GM23338 (cell line): Measurements from ENCODE around the gene CDH4. TPM values are rescaled to one million over a fixed set of nuclear protein-coding genes. Genes with fewer than 3 reads are reported as not detected.

Experiments used
- ATAC-seq: fragments of 200-7000 bp; cut with Tn5 transposase; 3 replicates; pipeline ENCODE4 v1.9.1; 2020
- DNase-seq: peaks from one replicate; pipeline ENCODE4 v3.0.0-alpha.2; 2015; ENCODE audit warnings: low spot score
- H2AFZ ChIP-seq: fragments of 200-600 bp; sonication (generic); 2 replicates; pipeline ENCODE4 v1.8.0; 2016; ENCODE audit warnings: antibody characterized with exemption, mild to moderate bottlenecking, moderate library complexity
- H3F3A ChIP-seq: fragments of 200-600 bp; sonication (generic); replicated peaks from 2 replicates; pipeline ENCODE4 v1.8.0; 2017; ENCODE audit warnings: antibody characterized with exemption, mixed run types, low read depth
- H3K27ac ChIP-seq: fragments of 200-600 bp; sonication (generic); 2 replicates; pipeline ENCODE4 v1.6.1; 2016; ENCODE audit warnings: low read depth
- H3K27me3 ChIP-seq: fragments of 200-600 bp; sonication (generic); 2 replicates; pipeline ENCODE4 v1.8.0; 2016; ENCODE audit warnings: mild to moderate bottlenecking, mixed run types, moderate library complexity; ENCODE audit not compliant: insufficient read depth
- H3K36me3 ChIP-seq: fragments of 200-600 bp; sonication (generic); 2 replicates; pipeline ENCODE4 v1.8.0; 2016; ENCODE audit warnings: mild to moderate bottlenecking; ENCODE audit not compliant: insufficient read depth
- H3K4me1 ChIP-seq: fragments of 200-600 bp; sonication (generic); 2 replicates; pipeline ENCODE4 v1.8.0; 2016; ENCODE audit warnings: mild to moderate bottlenecking, moderate library complexity; ENCODE audit not compliant: insufficient read depth
- H3K4me2 ChIP-seq: fragments of 200-600 bp; sonication (generic); 2 replicates; pipeline ENCODE4 v1.7.1; 2017; ENCODE audit warnings: mixed run types
- H3K4me3 ChIP-seq: fragments of 200-600 bp; sonication (generic); 2 replicates; pipeline ENCODE4 v1.6.1; 2016; ENCODE audit warnings: mixed run types
- H3K79me2 ChIP-seq: fragments of 200-600 bp; sonication (generic); replicated peaks from 2 replicates; pipeline ENCODE4 v1.8.0; 2017; ENCODE audit warnings: mild to moderate bottlenecking; ENCODE audit not compliant: insufficient read depth
- H3K9me2 ChIP-seq: fragments of 200-600 bp; sonication (generic); 2 replicates; pipeline ENCODE4 v1.8.0; 2017; ENCODE audit not compliant: insufficient read depth
- H4K20me1 ChIP-seq: fragments of 200-600 bp; sonication (generic); replicated peaks from 2 replicates; pipeline ENCODE4 v1.8.0; 2017; ENCODE audit warnings: mild to moderate bottlenecking; ENCODE audit not compliant: insufficient read depth
- H3K27ac Mint-ChIP-seq: 2 replicates; pipeline ENCODE4 v1.8.0; 2020; ENCODE audit warnings: inconsistent platforms, mild to moderate bottlenecking, moderate library complexity, mixed read lengths
- H3K27me3 Mint-ChIP-seq: 3 replicates; pipeline ENCODE4 v1.8.0; 2022; ENCODE audit warnings: low read depth, mild to moderate bottlenecking, moderate library complexity, mixed read lengths, inconsistent platforms; ENCODE audit not compliant: insufficient read depth, poor library complexity
- H3K36me3 Mint-ChIP-seq: 3 replicates; pipeline ENCODE4 v1.8.0; 2021; ENCODE audit warnings: low read depth, mild to moderate bottlenecking, inconsistent platforms, moderate library complexity, mixed read lengths
- H3K4me1 Mint-ChIP-seq: 3 replicates; pipeline ENCODE4 v1.8.0; 2020; ENCODE audit warnings: mild to moderate bottlenecking, inconsistent platforms, mixed read lengths
- H3K4me3 Mint-ChIP-seq: 3 replicates; pipeline ENCODE4 v1.8.0; 2021; ENCODE audit warnings: moderate library complexity, mild to moderate bottlenecking, inconsistent platforms, mixed read lengths
- H3K9me3 Mint-ChIP-seq: 3 replicates; pipeline ENCODE4 v1.8.0; 2020; ENCODE audit warnings: moderate library complexity, mild to moderate bottlenecking, inconsistent platforms, mixed read lengths
- CREB1 ChIP-seq: fragments of 250-450 bp; sonication (Bioruptor Pico); IDR thresholded peaks from 2 replicates; pipeline ENCODE4 v1.5.0; 2020; ENCODE audit warnings: low read depth, mild to moderate bottlenecking, moderate library complexity
- EZH2 ChIP-seq: fragments of 200-600 bp; sonication (generic); IDR thresholded peaks from one replicate; pipeline ENCODE4 v1.8.0; 2017; ENCODE audit warnings: antibody characterized with exemption, mild to moderate bottlenecking, low read depth; ENCODE audit not compliant: unreplicated experiment
- EZH2phosphoT487 ChIP-seq: fragments of 200-600 bp; sonication (generic); IDR thresholded peaks from one replicate; pipeline ENCODE4 v1.8.1; 2018; ENCODE audit warnings: antibody characterized with exemption; ENCODE audit not compliant: unreplicated experiment
- JUNB ChIP-seq: IDR thresholded peaks from one replicate; pipeline ENCODE4 v1.6.1; 2016; ENCODE audit warnings: antibody characterized with exemption; ENCODE audit not compliant: unreplicated experiment
- NANOG ChIP-seq: IDR thresholded peaks from 2 replicates; pipeline ENCODE4 v1.6.1; 2016; ENCODE audit warnings: antibody characterized with exemption, borderline replicate concordance
- POLR2AphosphoS5 ChIP-seq: IDR thresholded peaks from 2 replicates; pipeline ENCODE4 v1.6.1; 2016; ENCODE audit warnings: antibody characterized with exemption, low read depth
- STAT1 ChIP-seq: IDR thresholded peaks from one replicate; pipeline ENCODE4 v1.6.1; 2016; ENCODE audit warnings: antibody characterized with exemption; ENCODE audit not compliant: unreplicated experiment
- ZNF114 ChIP-seq: fragments of 250-450 bp; sonication (Bioruptor Pico); IDR thresholded peaks from 2 replicates; pipeline ENCODE4 v1.5.0; 2020; ENCODE audit warnings: mild to moderate bottlenecking, moderate library complexity
- ZNF331 ChIP-seq: fragments of 250-450 bp; sonication (Bioruptor Pico); IDR thresholded peaks from 2 replicates; pipeline ENCODE4 v1.5.0; 2020; ENCODE audit warnings: low read depth, mild to moderate bottlenecking, moderate library complexity
- polyA plus RNA-seq: library from polyadenylated mRNA; unstranded; fragments of >200 nt; fragmentation: Nextera tagmentation; extraction: Ambion mirVana; gene quantifications from 2 replicates; pipeline ENCODE4 v1.2.1, GENCODE V29; 2016
- total RNA-seq: library from RNA; depleted of rRNA; stranded (reverse); fragments of >200 nt; shearing (Covaris generic); gene quantifications from 2 replicates; pipeline ENCODE4 v1.2.3, GENCODE V29; 2014
- TF ChIP-seq, protein P1 (sequence below): fragments of 250-450 bp; sonication (Bioruptor Pico); IDR thresholded peaks from 2 replicates; pipeline ENCODE4 v1.5.0; 2020; ENCODE audit warnings: mild to moderate bottlenecking, moderate library complexity
- TF ChIP-seq, protein P2 (sequence below): IDR thresholded peaks from one replicate; pipeline ENCODE4 v1.6.1; 2018; ENCODE audit warnings: antibody characterized with exemption; ENCODE audit not compliant: unreplicated experiment
- TF ChIP-seq, protein P3 (sequence below), 2 experiments: fragments of 200-600 bp in 1 of 2; sonication (generic) in 1 of 2; conservative IDR thresholded peaks; 2 replicates each; pipeline versions ENCODE4 v1.5.1 to v1.6.1; 2016 to 2017; ENCODE audit warnings: antibody characterized with exemption in 2 of 2, low read depth in 2 of 2, mild to moderate bottlenecking in 2 of 2, moderate library complexity in 1 of 2
- TF ChIP-seq, protein P4 (sequence below): IDR thresholded peaks from 2 replicates; pipeline ENCODE4 v1.6.1; 2016; ENCODE audit warnings: antibody characterized with exemption

CDH4 gene
- total and polyA plus RNA-seq, 2 experiments from 2014 or later: 1.2 to 4.2 TPM

DNA sequence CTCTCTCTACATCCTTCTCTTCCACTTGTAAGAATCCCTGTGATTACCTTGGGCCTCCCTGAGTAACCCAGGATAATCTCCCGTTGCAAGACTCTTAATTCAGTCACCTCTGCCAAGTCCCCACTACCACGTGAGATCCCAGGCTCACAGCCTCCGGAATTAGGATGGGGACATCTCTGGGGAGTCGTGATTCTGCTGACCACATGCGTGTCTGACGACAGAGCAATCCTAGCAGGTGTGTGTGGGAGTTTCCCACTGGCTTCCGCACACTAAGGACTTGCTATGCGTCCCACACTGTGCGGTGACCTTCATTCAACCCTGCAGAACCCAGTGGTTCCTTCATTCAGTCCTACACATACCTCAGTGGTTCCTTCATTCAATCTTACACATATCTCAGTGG lies 11.9 kb downstream of the CDH4 start:
- Mint-ChIP-seq H3K4me1 (peaks cover 20% of the 10 kb centered on the region), H3K9me3 (no peaks in the 10 kb centered on the region; the same call in 2 of the 3 replicates), H3K36me3 (peaks cover 15% of the 10 kb centered on the region; the same call in 2 of the 3 replicates), H3K27ac (no peak overlapping the region), H3K4me3 (no peak overlapping the region), H3K27me3 (peaks cover 11% of the 10 kb centered on the region)
- H3K4me1 ChIP-seq: no peaks in the 10 kb centered on the region
- TF ChIP-seq ZNF331 (CRISPR knock-in tag) (no peak), CREB1 (CRISPR knock-in tag) (no peak), ZNF114 (CRISPR knock-in tag) (no peak), EZH2phosphoT487 (no peak), EZH2 (no peak), JUNB (no peak), NANOG (no peak), STAT1 (no peak), POLR2AphosphoS5 (no peak)
- TF ChIP-seq, protein P1, sequence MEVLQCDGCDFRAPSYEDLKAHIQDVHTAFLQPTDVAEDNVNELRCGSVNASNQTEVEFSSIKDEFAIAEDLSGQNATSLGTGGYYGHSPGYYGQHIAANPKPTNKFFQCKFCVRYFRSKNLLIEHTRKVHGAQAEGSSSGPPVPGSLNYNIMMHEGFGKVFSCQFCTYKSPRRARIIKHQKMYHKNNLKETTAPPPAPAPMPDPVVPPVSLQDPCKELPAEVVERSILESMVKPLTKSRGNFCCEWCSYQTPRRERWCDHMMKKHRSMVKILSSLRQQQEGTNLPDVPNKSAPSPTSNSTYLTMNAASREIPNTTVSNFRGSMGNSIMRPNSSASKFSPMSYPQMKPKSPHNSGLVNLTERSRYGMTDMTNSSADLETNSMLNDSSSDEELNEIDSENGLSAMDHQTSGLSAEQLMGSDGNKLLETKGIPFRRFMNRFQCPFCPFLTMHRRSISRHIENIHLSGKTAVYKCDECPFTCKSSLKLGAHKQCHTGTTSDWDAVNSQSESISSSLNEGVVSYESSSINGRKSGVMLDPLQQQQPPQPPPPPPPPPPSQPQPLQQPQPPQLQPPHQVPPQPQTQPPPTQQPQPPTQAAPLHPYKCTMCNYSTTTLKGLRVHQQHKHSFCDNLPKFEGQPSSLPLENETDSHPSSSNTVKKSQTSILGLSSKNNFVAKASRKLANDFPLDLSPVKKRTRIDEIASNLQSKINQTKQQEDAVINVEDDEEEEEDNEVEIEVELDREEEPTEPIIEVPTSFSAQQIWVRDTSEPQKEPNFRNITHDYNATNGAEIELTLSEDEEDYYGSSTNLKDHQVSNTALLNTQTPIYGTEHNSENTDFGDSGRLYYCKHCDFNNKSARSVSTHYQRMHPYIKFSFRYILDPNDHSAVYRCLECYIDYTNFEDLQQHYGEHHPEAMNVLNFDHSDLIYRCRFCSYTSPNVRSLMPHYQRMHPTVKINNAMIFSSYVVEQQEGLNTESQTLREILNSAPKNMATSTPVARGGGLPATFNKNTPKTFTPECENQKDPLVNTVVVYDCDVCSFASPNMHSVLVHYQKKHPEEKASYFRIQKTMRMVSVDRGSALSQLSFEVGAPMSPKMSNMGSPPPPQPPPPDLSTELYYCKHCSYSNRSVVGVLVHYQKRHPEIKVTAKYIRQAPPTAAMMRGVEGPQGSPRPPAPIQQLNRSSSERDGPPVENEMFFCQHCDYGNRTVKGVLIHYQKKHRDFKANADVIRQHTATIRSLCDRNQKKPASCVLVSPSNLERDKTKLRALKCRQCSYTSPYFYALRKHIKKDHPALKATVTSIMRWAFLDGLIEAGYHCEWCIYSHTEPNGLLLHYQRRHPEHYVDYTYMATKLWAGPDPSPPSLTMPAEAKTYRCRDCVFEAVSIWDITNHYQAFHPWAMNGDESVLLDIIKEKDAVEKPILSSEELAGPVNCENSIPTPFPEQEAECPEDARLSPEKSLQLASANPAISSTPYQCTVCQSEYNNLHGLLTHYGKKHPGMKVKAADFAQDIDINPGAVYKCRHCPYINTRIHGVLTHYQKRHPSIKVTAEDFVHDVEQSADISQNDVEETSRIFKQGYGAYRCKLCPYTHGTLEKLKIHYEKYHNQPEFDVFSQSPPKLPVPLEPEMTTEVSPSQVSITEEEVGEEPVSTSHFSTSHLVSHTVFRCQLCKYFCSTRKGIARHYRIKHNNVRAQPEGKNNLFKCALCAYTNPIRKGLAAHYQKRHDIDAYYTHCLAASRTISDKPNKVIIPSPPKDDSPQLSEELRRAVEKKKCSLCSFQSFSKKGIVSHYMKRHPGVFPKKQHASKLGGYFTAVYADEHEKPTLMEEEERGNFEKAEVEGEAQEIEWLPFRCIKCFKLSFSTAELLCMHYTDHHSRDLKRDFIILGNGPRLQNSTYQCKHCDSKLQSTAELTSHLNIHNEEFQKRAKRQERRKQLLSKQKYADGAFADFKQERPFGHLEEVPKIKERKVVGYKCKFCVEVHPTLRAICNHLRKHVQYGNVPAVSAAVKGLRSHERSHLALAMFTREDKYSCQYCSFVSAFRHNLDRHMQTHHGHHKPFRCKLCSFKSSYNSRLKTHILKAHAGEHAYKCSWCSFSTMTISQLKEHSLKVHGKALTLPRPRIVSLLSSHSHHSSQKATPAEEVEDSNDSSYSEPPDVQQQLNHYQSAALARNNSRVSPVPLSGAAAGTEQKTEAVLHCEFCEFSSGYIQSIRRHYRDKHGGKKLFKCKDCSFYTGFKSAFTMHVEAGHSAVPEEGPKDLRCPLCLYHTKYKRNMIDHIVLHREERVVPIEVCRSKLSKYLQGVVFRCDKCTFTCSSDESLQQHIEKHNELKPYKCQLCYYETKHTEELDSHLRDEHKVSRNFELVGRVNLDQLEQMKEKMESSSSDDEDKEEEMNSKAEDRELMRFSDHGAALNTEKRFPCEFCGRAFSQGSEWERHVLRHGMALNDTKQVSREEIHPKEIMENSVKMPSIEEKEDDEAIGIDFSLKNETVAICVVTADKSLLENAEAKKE: no peak
- TF ChIP-seq, protein P2, sequence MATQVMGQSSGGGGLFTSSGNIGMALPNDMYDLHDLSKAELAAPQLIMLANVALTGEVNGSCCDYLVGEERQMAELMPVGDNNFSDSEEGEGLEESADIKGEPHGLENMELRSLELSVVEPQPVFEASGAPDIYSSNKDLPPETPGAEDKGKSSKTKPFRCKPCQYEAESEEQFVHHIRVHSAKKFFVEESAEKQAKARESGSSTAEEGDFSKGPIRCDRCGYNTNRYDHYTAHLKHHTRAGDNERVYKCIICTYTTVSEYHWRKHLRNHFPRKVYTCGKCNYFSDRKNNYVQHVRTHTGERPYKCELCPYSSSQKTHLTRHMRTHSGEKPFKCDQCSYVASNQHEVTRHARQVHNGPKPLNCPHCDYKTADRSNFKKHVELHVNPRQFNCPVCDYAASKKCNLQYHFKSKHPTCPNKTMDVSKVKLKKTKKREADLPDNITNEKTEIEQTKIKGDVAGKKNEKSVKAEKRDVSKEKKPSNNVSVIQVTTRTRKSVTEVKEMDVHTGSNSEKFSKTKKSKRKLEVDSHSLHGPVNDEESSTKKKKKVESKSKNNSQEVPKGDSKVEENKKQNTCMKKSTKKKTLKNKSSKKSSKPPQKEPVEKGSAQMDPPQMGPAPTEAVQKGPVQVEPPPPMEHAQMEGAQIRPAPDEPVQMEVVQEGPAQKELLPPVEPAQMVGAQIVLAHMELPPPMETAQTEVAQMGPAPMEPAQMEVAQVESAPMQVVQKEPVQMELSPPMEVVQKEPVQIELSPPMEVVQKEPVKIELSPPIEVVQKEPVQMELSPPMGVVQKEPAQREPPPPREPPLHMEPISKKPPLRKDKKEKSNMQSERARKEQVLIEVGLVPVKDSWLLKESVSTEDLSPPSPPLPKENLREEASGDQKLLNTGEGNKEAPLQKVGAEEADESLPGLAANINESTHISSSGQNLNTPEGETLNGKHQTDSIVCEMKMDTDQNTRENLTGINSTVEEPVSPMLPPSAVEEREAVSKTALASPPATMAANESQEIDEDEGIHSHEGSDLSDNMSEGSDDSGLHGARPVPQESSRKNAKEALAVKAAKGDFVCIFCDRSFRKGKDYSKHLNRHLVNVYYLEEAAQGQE: no peak
- TF ChIP-seq, protein P3, sequence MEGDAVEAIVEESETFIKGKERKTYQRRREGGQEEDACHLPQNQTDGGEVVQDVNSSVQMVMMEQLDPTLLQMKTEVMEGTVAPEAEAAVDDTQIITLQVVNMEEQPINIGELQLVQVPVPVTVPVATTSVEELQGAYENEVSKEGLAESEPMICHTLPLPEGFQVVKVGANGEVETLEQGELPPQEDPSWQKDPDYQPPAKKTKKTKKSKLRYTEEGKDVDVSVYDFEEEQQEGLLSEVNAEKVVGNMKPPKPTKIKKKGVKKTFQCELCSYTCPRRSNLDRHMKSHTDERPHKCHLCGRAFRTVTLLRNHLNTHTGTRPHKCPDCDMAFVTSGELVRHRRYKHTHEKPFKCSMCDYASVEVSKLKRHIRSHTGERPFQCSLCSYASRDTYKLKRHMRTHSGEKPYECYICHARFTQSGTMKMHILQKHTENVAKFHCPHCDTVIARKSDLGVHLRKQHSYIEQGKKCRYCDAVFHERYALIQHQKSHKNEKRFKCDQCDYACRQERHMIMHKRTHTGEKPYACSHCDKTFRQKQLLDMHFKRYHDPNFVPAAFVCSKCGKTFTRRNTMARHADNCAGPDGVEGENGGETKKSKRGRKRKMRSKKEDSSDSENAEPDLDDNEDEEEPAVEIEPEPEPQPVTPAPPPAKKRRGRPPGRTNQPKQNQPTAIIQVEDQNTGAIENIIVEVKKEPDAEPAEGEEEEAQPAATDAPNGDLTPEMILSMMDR (conservative IDR thresholded peaks at IDR 0.05; ENCODE audit: low read depth in 2 of 2): no peak
- TF ChIP-seq, protein P4, sequence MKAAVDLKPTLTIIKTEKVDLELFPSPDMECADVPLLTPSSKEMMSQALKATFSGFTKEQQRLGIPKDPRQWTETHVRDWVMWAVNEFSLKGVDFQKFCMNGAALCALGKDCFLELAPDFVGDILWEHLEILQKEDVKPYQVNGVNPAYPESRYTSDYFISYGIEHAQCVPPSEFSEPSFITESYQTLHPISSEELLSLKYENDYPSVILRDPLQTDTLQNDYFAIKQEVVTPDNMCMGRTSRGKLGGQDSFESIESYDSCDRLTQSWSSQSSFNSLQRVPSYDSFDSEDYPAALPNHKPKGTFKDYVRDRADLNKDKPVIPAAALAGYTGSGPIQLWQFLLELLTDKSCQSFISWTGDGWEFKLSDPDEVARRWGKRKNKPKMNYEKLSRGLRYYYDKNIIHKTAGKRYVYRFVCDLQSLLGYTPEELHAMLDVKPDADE: no peak
- no peaks in the 10 kb centered on the region for H3K9me2 ChIP-seq
- H2AFZ ChIP-seq: no peak overlapping the region
- H3K4me3 ChIP-seq: no peak overlapping the region
- H3K4me2 ChIP-seq: no peak overlapping the region
- no peak for DNase-seq
- no peaks in the 10 kb centered on the region for H3K27me3 ChIP-seq
- no peak for ATAC-seq
- no peaks in the 10 kb centered on the region for H3F3A ChIP-seq
- no peaks in the 10 kb centered on the region for H3K79me2 ChIP-seq
- H3K36me3 ChIP-seq: no peaks in the 10 kb centered on the region
- H4K20me1 ChIP-seq: no peaks in the 10 kb centered on the region
- H3K27ac ChIP-seq: no peak overlapping the region
